ENCODE measurements around the gene TPCN2.

TPCN2 gene

GRCh38 chr11:69158301-69159149 is 109.8 kb downstream of the TPCN2 start:
- DNase-seq (no peak), ATAC-seq (replicated peaks) (no peak)
- Mint-ChIP-seq H3K27me3 (peaks cover 6 to 9% of the 10 kb centered on the region in 2 donors), H3K36me3 (peaks cover 0 to 19% of the 10 kb centered on the region in 2 donors), H3K27ac (no peak overlapping the region), H3K4me1 (peaks cover 12 to 26% of the 10 kb centered on the region in 2 donors), H3K9me3 (peaks cover 5 to 10% of the 10 kb centered on the region in 2 donors), H3K4me3 (no peak overlapping the region)

DNA sequence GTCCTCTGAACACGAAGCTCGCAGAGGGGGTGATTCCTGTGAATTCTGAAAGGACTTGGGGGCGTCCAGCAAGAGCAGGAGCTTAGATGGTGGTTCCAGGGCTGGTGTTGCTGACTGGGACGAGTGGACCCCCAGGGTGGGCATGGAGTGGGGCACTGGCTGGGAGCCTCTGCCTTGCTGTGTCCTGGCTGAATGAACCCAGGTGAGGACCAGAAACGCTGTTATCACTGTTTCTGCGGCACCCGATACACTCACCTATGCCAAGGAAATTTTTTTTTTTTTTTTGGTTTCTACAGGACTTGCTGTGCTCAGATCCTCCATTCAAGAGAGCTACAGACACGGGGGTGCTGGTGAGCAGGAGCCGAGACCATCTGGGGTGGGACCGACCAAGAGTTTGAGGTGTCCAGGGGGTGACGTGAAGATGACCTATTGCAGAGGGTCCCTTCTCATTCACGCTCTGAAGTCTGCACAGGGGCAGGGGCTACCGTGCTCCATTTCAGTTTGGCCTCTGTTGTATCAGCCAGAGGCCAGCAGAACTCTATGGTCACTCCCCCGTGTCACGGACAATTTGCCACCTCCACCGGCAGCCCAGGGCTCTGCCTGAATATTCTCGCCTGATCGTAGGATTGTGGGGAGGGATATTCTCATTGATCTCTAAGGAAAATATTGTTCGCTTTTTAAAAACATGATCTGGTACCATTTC is 110.6 kb downstream of the TPCN2 start:
- ATAC-seq (replicated peaks) (no peak), DNase-seq (no peak)
- peaks cover 9 to 16% of the 10 kb centered on the region in 2 donors for H3K9me3 Mint-ChIP-seq
- peaks cover 6 to 13% of the 10 kb centered on the region in 2 donors for H3K27me3 Mint-ChIP-seq
- no peak overlapping the region for H3K27ac Mint-ChIP-seq
- H3K4me1 Mint-ChIP-seq, result peaks cover 9 to 18% of the 10 kb centered on the region in 2 donors
- no peak overlapping the region for H3K4me3 Mint-ChIP-seq
- peaks cover 3 to 26% of the 10 kb centered on the region in 2 donors for H3K36me3 Mint-ChIP-seq

GRCh38 chr11:69160296-69161116 is 111.8 kb downstream of the TPCN2 start:
- no peak overlapping the region for H3K27ac Mint-ChIP-seq
- no peak for DNase-seq
- H3K4me1 Mint-ChIP-seq, result peaks cover 12 to 15% of the 10 kb centered on the region in 2 donors
- H3K9me3 Mint-ChIP-seq, result peaks cover 9 to 16% of the 10 kb centered on the region in 2 donors
- peaks cover 10 to 17% of the 10 kb centered on the region in 2 donors for H3K27me3 Mint-ChIP-seq
- ATAC-seq (replicated peaks), result no peak
- no peak overlapping the region for H3K4me3 Mint-ChIP-seq
- H3K36me3 Mint-ChIP-seq, result peaks cover 3 to 28% of the 10 kb centered on the region in 2 donors

- Mint-ChIP-seq H3K36me3 (peaks cover 3 to 28% of the 10 kb centered on the region in 2 donors), H3K9me3 (peaks cover 9 to 16% of the 10 kb centered on the region in 2 donors), H3K27ac (no peak overlapping the region), H3K4me1 (peaks cover 8 to 15% of the 10 kb centered on the region in 2 donors), H3K4me3 (no peak overlapping the region), H3K27me3 (peaks cover 7 to 18% of the 10 kb centered on the region in 2 donors)
- DNase-seq (no peak), ATAC-seq (replicated peaks) (no peak)
Measured at GRCh38 chr11:69161117-69161407, 112.3 kb downstream of the TPCN2 start.

GRCh38 chr11:69162505-69162904 is 113.8 kb downstream of the TPCN2 start:
- ATAC-seq (replicated peaks), result no peak
- Mint-ChIP-seq H3K9me3 (peaks cover 9 to 16% of the 10 kb centered on the region in 2 donors), H3K4me1 (peaks cover 18 to 25% of the 10 kb centered on the region in 2 donors), H3K27me3 (peaks cover 16 to 20% of the 10 kb centered on the region in 2 donors), H3K4me3 (no peak overlapping the region), H3K27ac (peak overlapping the region; percentile 14), H3K36me3 (peaks cover 3 to 28% of the 10 kb centered on the region in 2 donors)
- no peak for DNase-seq

- Mint-ChIP-seq H3K27ac (no peak overlapping the region), H3K4me3 (no peak overlapping the region), H3K27me3 (peaks cover 19 to 23% of the 10 kb centered on the region in 2 donors), H3K9me3 (peaks cover 9 to 16% of the 10 kb centered on the region in 2 donors), H3K36me3 (peaks cover 3 to 27% of the 10 kb centered on the region in 2 donors), H3K4me1 (peaks cover 23 to 30% of the 10 kb centered on the region in 2 donors)
- DNase-seq, result no peak
- ATAC-seq (replicated peaks), result no peak
Measured at GRCh38 chr11:69163842-69164241, 115.1 kb downstream of the TPCN2 start.

DNA sequence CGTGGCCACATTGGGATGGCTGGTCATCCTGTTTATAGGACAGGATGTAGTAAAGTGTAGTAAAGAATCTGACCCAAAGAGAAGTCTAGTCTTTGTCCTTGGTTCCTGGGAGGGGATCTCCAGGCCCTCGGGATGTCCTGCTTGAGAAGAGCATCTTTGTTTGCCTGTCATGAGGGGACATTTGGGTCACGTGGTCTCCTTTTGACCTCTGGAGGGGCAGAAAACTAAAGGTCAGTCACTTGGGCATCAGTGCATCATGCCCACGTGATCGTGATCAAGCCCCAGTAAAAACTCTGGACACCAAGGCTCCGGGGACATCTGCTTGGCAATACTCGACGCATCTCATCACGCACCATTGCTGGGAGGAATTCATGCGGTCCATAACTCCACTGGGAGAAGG is 116.1 kb downstream of the TPCN2 start:
- Mint-ChIP-seq H3K4me1 (peaks cover 20 to 30% of the 10 kb centered on the region in 2 donors), H3K27ac (no peak overlapping the region)

DNA sequence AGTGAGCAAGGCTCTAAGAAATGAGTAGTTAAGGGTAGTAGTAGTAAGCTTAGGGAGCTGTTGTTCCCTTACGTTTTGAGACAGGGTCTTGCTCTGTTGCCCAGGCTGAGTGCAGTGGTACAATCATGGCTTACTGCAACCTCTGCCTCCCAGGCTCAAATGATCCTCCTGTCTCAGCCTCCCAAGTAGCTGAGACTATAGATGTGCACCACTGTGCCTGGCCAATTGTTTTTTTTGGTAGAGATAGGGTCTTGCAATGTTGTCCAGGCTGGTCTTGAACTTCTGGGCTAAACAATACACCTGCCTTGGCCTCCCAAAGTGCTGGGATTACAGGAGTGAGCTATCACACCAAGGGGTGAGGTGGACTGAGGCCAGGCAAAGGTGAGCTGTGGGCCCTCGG is 117.0 kb downstream of the TPCN2 start:
- no peak for DNase-seq
- H3K27ac Mint-ChIP-seq, result no peak overlapping the region
- H3K27me3 Mint-ChIP-seq, result peaks cover 26 to 29% of the 10 kb centered on the region in 2 donors

More for the DNA sequence above, 116.1 kb downstream of the TPCN2 start:
- Mint-ChIP-seq H3K9me3 (peaks cover 12 to 24% of the 10 kb centered on the region in 2 donors), H3K36me3 (peaks cover 3 to 21% of the 10 kb centered on the region in 2 donors), H3K4me3 (no peak overlapping the region), H3K27me3 (peaks cover 25 to 27% of the 10 kb centered on the region in 2 donors)
- DNase-seq, result no peak
- no peak for ATAC-seq (replicated peaks)

DNA sequence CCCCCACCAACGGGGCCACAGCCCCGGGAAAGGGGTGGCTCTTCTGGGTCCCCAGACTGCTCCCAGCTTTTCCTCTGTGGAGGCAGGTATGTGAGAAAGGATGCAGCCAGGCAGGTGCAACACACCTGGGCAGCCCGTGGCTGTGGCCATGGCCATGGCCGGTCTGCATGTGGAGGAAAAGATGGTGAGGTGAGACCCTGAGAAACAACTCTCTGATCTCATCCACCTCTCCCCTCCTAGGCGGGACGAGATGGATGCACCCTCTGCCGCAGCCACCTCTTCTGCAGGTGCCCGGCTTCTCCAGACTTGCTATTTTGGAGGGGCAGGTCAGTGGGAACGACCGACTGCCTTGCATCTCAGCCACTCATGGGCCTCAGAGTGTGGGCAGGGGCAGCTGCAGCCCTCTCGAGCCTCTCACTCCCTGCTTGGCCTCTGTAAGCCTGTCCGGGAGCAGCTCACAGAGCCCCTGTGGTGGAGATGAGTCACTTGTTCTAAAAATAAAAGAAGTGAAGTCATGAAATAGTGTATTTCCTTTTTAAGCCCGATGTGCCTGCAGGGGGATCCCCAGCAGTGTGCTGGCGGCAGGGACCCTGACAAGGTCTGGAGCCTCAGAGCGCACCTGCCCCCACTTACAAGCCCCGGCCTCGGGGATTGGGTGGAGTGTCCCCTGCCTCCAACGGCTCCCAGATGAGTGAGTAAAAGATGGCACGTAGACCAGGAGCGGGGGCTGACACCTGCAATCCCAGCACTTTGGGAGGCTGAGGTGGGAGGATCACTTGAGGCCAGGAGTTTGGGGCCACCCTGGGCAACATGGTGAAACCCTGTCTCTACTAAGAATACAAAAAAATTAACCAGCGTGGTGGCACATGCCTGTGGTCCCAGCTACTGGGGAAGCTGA is 117.7 kb downstream of the TPCN2 start:
- peaks cover 26 to 29% of the 10 kb centered on the region in 2 donors for H3K27me3 Mint-ChIP-seq
- H3K4me3 Mint-ChIP-seq, result peak overlapping the region; percentile 77 to 78
- ATAC-seq (replicated peaks) (peak; percentile 97 to 98), DNase-seq (peak; percentile 71)
- peaks cover 3 to 19% of the 10 kb centered on the region in 2 donors for H3K36me3 Mint-ChIP-seq
- H3K4me1 Mint-ChIP-seq, result peaks cover 20 to 30% of the 10 kb centered on the region in 2 donors
- peaks cover 16 to 25% of the 10 kb centered on the region in 2 donors for H3K9me3 Mint-ChIP-seq
- H3K27ac Mint-ChIP-seq, result peak overlapping the region; percentile 97

More for the DNA sequence above, 117.0 kb downstream of the TPCN2 start:
- ATAC-seq (replicated peaks), result no peak
- peaks cover 13 to 25% of the 10 kb centered on the region in 2 donors for H3K9me3 Mint-ChIP-seq
- peaks cover 3 to 19% of the 10 kb centered on the region in 2 donors for H3K36me3 Mint-ChIP-seq
- H3K4me1 Mint-ChIP-seq, result peaks cover 20 to 30% of the 10 kb centered on the region in 2 donors
- no peak overlapping the region for H3K4me3 Mint-ChIP-seq

GRCh38 chr11:69167130-69167915 is 118.6 kb downstream of the TPCN2 start:
- Mint-ChIP-seq H3K4me3 (peak overlapping the region; percentile 77 to 78), H3K9me3 (peaks cover 16 to 25% of the 10 kb centered on the region in 2 donors), H3K4me1 (peaks cover 24 to 39% of the 10 kb centered on the region in 2 donors), H3K27ac (peak overlapping the region; percentile 97), H3K27me3 (peaks cover 26 to 29% of the 10 kb centered on the region in 2 donors), H3K36me3 (peaks cover 3 to 19% of the 10 kb centered on the region in 2 donors)
- ATAC-seq (replicated peaks) (peak; percentile 25 to 29), DNase-seq (no peak)

GRCh38 chr11:69167916-69168691 is 119.4 kb downstream of the TPCN2 start:
- no peak overlapping the region for H3K27ac Mint-ChIP-seq
- H3K4me3 Mint-ChIP-seq, result no peak overlapping the region
- peaks cover 24 to 40% of the 10 kb centered on the region in 2 donors for H3K4me1 Mint-ChIP-seq
- DNase-seq (no peak), ATAC-seq (replicated peaks) (no peak)
- peaks cover 26 to 29% of the 10 kb centered on the region in 2 donors for H3K27me3 Mint-ChIP-seq
- H3K9me3 Mint-ChIP-seq, result peaks cover 11 to 17% of the 10 kb centered on the region in 2 donors
- peaks cover 3 to 11% of the 10 kb centered on the region in 2 donors for H3K36me3 Mint-ChIP-seq

GRCh38 chr11:69169479-69169878 is 120.7 kb downstream of the TPCN2 start:
- peaks cover 0 to under 1% of the 10 kb centered on the region in 2 donors for H3K36me3 Mint-ChIP-seq
- ATAC-seq (replicated peaks) (no peak), DNase-seq (no peak)
- peaks cover 24 to 40% of the 10 kb centered on the region in 2 donors for H3K4me1 Mint-ChIP-seq
- H3K27me3 Mint-ChIP-seq, result peaks cover 22 to 29% of the 10 kb centered on the region in 2 donors
- no peak overlapping the region for H3K4me3 Mint-ChIP-seq
- peaks cover 7 to 9% of the 10 kb centered on the region in 2 donors for H3K9me3 Mint-ChIP-seq
- H3K27ac Mint-ChIP-seq, result no peak overlapping the region

Data from stimulated activated naive B cell treated with anti-CD40 and anti-IgM and Interleukin-4, amounts not matched to agents 10 μg/mL and 1 μg/mL and 100 μg/mL, for 72 hours (primary cell).